Measurements from ENCODE around the gene SNORC. TPM values are rescaled to one million over a fixed set of nuclear protein-coding genes. Genes with fewer than 3 reads are reported as not detected.

The SNORC gene
- total and polyA plus RNA-seq, 12 donors = 0.35 to 12.5 (median 2.1) TPM; not detected in 1

GRCh38 chr2:232880764-232881351 lies 10.8 kb downstream of the SNORC start:
- TF ChIP-seq CTCF (IDR thresholded peaks at IDR 0.05) = no peak
- no peak for TF ChIP-seq POLR2A (IDR thresholded peaks at IDR 0.05)
- WGBS, 4 donors = 80 to 85% (median 81%) methylated on average over 1 to 17 of the region's 17 CpGs
- no peaks in the 10 kb centered on the region for H3K9me3 ChIP-seq (replicated peaks in 1 of 3)
- H3K4me3 ChIP-seq = no peak overlapping the region
- DNase-seq = peak in 1 of 7 donors; percentile 6
- no peaks in the 10 kb centered on the region for H3K27me3 ChIP-seq
- intact Hi-C loops (cut with DNase I) = no loop called here
- no peaks in the 10 kb centered on the region for H3K36me3 ChIP-seq (replicated peaks in 1 of 2)
- H3K27ac ChIP-seq = no peak overlapping the region
- H3K4me1 ChIP-seq (replicated peaks in 1 of 2) = peaks cover 1 to 8% of the 10 kb centered on the region in 2 donors

DNA sequence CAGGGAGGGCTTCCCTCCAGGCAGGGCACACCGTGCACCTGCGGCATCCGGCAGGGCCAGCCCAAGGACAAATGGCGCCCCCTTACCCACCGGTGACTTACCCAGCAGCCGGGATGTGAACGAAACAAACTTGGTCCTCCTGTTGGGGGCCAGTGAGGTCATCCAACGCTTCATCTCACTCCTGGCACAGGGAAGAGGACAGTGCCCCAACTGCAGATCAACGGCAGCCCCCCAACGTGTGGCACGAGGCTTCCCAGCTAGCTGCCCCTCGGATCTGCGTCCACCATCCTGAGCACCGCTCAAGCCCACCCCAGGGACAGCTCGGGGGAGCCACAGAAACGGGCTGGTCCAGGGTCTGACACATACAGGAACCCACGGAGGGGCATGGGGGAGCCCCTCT lies 12.0 kb downstream of the SNORC start:
- WGBS, 4 donors = 92 to 95% (median 92%) methylated on average over 13 to 17 of the region's 17 CpGs; no CpG with 5 or more reads in 1 of the 4 donors
- Histone ChIP-seq H3K9me3 (replicated peaks in 1 of 3) (no peaks in the 10 kb centered on the region), H3K27ac (no peak overlapping the region), H3K36me3 (replicated peaks in 1 of 2) (no peaks in the 10 kb centered on the region), H3K4me3 (no peak overlapping the region), H3K4me1 (replicated peaks in 1 of 2) (peaks cover 0 to 1% of the 10 kb centered on the region in 2 donors), H3K27me3 (no peaks in the 10 kb centered on the region)
- TF ChIP-seq POLR2A (IDR thresholded peaks at IDR 0.05) = no peak
- no peak for TF ChIP-seq CTCF (IDR thresholded peaks at IDR 0.05)
- intact Hi-C loops (cut with DNase I) = no loop called here
- peak in 1 of 7 donors; percentile 0 for DNase-seq

DNA sequence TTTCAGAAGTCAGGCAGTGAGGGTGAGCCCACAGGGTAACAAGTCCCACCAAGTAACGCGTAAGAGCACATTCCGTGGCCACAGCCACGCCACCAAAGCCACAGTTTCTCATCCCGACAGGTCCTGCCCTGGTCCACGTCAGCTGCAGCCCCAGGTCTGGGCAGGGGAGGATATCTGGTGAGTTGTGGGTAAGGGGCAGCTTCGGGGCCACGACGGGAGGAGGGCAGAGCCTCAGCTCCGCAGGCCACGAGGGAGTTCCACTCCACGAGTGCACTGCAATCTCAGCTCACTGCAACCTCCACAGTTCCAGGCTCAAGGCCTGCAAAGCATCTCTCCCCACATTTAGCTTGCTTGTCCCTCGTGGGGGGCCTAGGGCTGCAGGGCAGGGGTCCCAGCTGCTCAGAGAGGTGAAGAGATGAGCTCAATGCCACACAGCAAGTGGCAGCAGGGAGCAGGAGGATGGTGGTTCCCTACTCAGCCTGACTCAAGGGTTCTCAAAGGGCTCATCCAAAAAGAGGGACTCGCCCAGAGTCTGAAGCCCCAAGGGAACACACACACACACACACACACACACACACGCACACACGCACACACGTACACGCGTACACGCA lies 12.5 kb downstream of the SNORC start:
- DNase-seq = no peak
- no peaks in the 10 kb centered on the region for H3K4me1 ChIP-seq (replicated peaks in 1 of 2)
- H3K36me3 ChIP-seq (replicated peaks in 1 of 2) = no peaks in the 10 kb centered on the region
- 89 to 93% (median 92%) methylated on average over 8 to 20 of the region's 20 CpGs for WGBS, 4 donors
- no peaks in the 10 kb centered on the region for H3K9me3 ChIP-seq (replicated peaks in 1 of 3)
- H3K4me3 ChIP-seq = no peak overlapping the region
- H3K27ac ChIP-seq = no peak overlapping the region
- H3K27me3 ChIP-seq = no peaks in the 10 kb centered on the region
- TF ChIP-seq CTCF (IDR thresholded peaks at IDR 0.05) = no peak
- no peak for TF ChIP-seq POLR2A (IDR thresholded peaks at IDR 0.05)
- intact Hi-C loops (cut with DNase I) = no loop called here

- 90 to 99% (median 94%) methylated on average over 15 to 29 of the region's 29 CpGs for WGBS, 4 donors
- H3K4me1 ChIP-seq (replicated peaks in 1 of 2) = no peaks in the 10 kb centered on the region
- no peaks in the 10 kb centered on the region for H3K9me3 ChIP-seq (replicated peaks in 1 of 3)
- TF ChIP-seq POLR2A (IDR thresholded peaks at IDR 0.05) (no peak), CTCF (IDR thresholded peaks at IDR 0.05) (no peak)
- no peaks in the 10 kb centered on the region for H3K27me3 ChIP-seq
- intact Hi-C loops (cut with DNase I) = no loop called here
- H3K4me3 ChIP-seq = no peak overlapping the region
- H3K36me3 ChIP-seq (replicated peaks in 1 of 2) = no peaks in the 10 kb centered on the region
- DNase-seq = no peak
- no peak overlapping the region for H3K27ac ChIP-seq
These were observed 13.2 kb downstream of the SNORC start for GRCh38 chr2:232883116-232883721.

Data from adrenal gland (tissue), 12 donors.